Neural progenitor cell (in vitro differentiated cells): ENCODE results near the gene GMPPB. TPM values are rescaled to one million over a fixed set of nuclear protein-coding genes. Genes with fewer than 3 reads are reported as not detected.

Source experiments
- DNase-seq: peaks from one replicate; pipeline ENCODE4 v3.0.0-alpha.2; 2016; ENCODE audit warnings: low spot score
- H2AFZ ChIP-seq: fragments of 200-600 bp; sonication (generic); replicated peaks from 2 replicates; pipeline ENCODE4 v1.6.1; 2016; ENCODE audit warnings: antibody characterized with exemption
- H3F3A ChIP-seq: fragments of 200-600 bp; sonication (generic); 2 replicates; pipeline ENCODE4 v1.6.1; 2016; ENCODE audit warnings: antibody characterized with exemption, low read depth
- H3K27ac ChIP-seq: fragments of 200-600 bp; sonication (generic); 2 replicates; pipeline ENCODE4 v1.5.1; 2016; ENCODE audit warnings: mild to moderate bottlenecking
- H3K27me3 ChIP-seq: fragments of 200-600 bp; sonication (generic); 2 replicates; pipeline ENCODE4 v1.6.1; 2016; ENCODE audit warnings: mild to moderate bottlenecking, moderate library complexity
- H3K36me3 ChIP-seq: fragments of 200-600 bp; sonication (generic); 2 replicates; pipeline ENCODE4 v1.5.1; 2016
- H3K4me1 ChIP-seq: fragments of 200-600 bp; sonication (generic); 2 replicates; pipeline ENCODE4 v1.6.1; 2016; ENCODE audit warnings: mixed run types
- H3K4me2 ChIP-seq: fragments of 200-600 bp; sonication (generic); 2 replicates; pipeline ENCODE4 v1.6.1; 2016
- H3K4me3 ChIP-seq: fragments of 200-600 bp; sonication (generic); 2 replicates; pipeline ENCODE4 v1.5.1; 2016
- H3K79me2 ChIP-seq: fragments of 200-600 bp; sonication (generic); 2 replicates; pipeline ENCODE4 v1.6.1; 2016; ENCODE audit warnings: low read depth
- H3K9ac ChIP-seq: fragments of 200-600 bp; sonication (generic); 2 replicates; pipeline ENCODE4 v1.6.1; 2016
- H3K9me3 ChIP-seq: fragments of 200-600 bp; sonication (generic); 2 replicates; pipeline ENCODE4 v1.5.1; 2016; ENCODE audit warnings: low read depth
- H4K20me1 ChIP-seq: fragments of 200-600 bp; sonication (generic); 2 replicates; pipeline ENCODE4 v1.6.1; 2016; ENCODE audit warnings: low read depth
- H3K27ac Mint-ChIP-seq: 3 replicates; pipeline ENCODE4 v1.8.0; 2021; ENCODE audit warnings: mixed read lengths
- H3K27me3 Mint-ChIP-seq: 2 replicates; pipeline ENCODE4 v1.8.0; 2022; ENCODE audit warnings: low read depth, mild to moderate bottlenecking, inconsistent platforms, moderate library complexity, mixed read lengths; ENCODE audit not compliant: insufficient read depth
- H3K36me3 Mint-ChIP-seq: 3 replicates; pipeline ENCODE4 v1.8.0; 2021; ENCODE audit warnings: mixed read lengths
- H3K4me1 Mint-ChIP-seq: 3 replicates; pipeline ENCODE4 v1.8.0; 2021; ENCODE audit warnings: mixed read lengths
- H3K4me3 Mint-ChIP-seq: 3 replicates; pipeline ENCODE4 v1.8.0; 2021; ENCODE audit warnings: mild to moderate bottlenecking, moderate library complexity, mixed read lengths
- H3K9me3 Mint-ChIP-seq: 3 replicates; pipeline ENCODE4 v1.8.0; 2020; ENCODE audit warnings: mixed read lengths
- EZH2 ChIP-seq: fragments of 200-600 bp; sonication (generic); IDR thresholded peaks from 2 replicates; pipeline ENCODE4 v1.6.1; 2017; ENCODE audit warnings: antibody characterized with exemption, mild to moderate bottlenecking, moderate library complexity
- EZH2phosphoT487 ChIP-seq: fragments of 200-600 bp; sonication (generic); IDR thresholded peaks from 2 replicates; pipeline ENCODE4 v1.6.1; 2017; ENCODE audit warnings: antibody characterized with exemption
- total RNA-seq: library from RNA; depleted of rRNA; stranded (reverse); fragments of >200 nt; gene quantifications from 2 replicates; pipeline ENCODE4 v1.2.3, GENCODE V29; 2015; ENCODE audit warnings: low replicate concordance
- TF ChIP-seq, protein P1 (sequence below): fragments of 200-600 bp; sonication (generic); IDR thresholded peaks from 2 replicates; pipeline ENCODE4 v1.5.1; 2017; ENCODE audit warnings: antibody characterized with exemption, mild to moderate bottlenecking

Gene GMPPB
- total RNA-seq, 1 donor from 2014 or later: 10.6 TPM

- Histone ChIP-seq H3F3A (no peaks in the 10 kb centered on the region), H3K27me3 (no peaks in the 10 kb centered on the region), H4K20me1 (no peaks in the 10 kb centered on the region), H3K9ac (no peak overlapping the region), H3K4me3 (no peak overlapping the region), H3K4me1 (no peaks in the 10 kb centered on the region), H3K4me2 (no peak overlapping the region), H3K36me3 (no peaks in the 10 kb centered on the region), H3K79me2 (no peaks in the 10 kb centered on the region), H3K27ac (no peak overlapping the region), H3K9me3 (no peaks in the 10 kb centered on the region), H2AFZ (no peak overlapping the region)
- Mint-ChIP-seq H3K27ac (no peak overlapping the region), H3K27me3 (peaks cover 2% of the 10 kb centered on the region), H3K9me3 (no peaks in the 10 kb centered on the region), H3K4me3 (no peak overlapping the region), H3K36me3 (peaks cover 2% of the 10 kb centered on the region), H3K4me1 (no peaks in the 10 kb centered on the region)
- TF ChIP-seq, protein P1, sequence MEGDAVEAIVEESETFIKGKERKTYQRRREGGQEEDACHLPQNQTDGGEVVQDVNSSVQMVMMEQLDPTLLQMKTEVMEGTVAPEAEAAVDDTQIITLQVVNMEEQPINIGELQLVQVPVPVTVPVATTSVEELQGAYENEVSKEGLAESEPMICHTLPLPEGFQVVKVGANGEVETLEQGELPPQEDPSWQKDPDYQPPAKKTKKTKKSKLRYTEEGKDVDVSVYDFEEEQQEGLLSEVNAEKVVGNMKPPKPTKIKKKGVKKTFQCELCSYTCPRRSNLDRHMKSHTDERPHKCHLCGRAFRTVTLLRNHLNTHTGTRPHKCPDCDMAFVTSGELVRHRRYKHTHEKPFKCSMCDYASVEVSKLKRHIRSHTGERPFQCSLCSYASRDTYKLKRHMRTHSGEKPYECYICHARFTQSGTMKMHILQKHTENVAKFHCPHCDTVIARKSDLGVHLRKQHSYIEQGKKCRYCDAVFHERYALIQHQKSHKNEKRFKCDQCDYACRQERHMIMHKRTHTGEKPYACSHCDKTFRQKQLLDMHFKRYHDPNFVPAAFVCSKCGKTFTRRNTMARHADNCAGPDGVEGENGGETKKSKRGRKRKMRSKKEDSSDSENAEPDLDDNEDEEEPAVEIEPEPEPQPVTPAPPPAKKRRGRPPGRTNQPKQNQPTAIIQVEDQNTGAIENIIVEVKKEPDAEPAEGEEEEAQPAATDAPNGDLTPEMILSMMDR: no peak
- TF ChIP-seq EZH2: no peak
- TF ChIP-seq EZH2phosphoT487: no peak
- DNase-seq: no peak
These were observed 18.3 kb downstream of the GMPPB start for GRCh38 chr3:49705390-49705960.

- Mint-ChIP-seq H3K9me3 (no peaks in the 10 kb centered on the region), H3K4me1 (no peaks in the 10 kb centered on the region), H3K36me3 (peaks cover 2% of the 10 kb centered on the region), H3K27ac (no peak overlapping the region), H3K4me3 (no peak overlapping the region), H3K27me3 (peaks cover 2% of the 10 kb centered on the region)
- Histone ChIP-seq H3K27ac (no peak overlapping the region), H3K27me3 (no peaks in the 10 kb centered on the region), H3K4me2 (no peak overlapping the region), H3K79me2 (no peaks in the 10 kb centered on the region), H3K9ac (no peak overlapping the region), H3K4me3 (no peak overlapping the region), H3K9me3 (no peaks in the 10 kb centered on the region), H2AFZ (no peak overlapping the region), H4K20me1 (no peaks in the 10 kb centered on the region), H3F3A (no peaks in the 10 kb centered on the region), H3K4me1 (no peaks in the 10 kb centered on the region), H3K36me3 (no peaks in the 10 kb centered on the region)
- no peak for TF ChIP-seq EZH2phosphoT487
- TF ChIP-seq EZH2: no peak
- TF ChIP-seq, protein P1: no peak
- no peak for DNase-seq
These were observed 19.1 kb downstream of the GMPPB start for GRCh38 chr3:49704629-49705028.

- no peaks in the 10 kb centered on the region for H4K20me1 ChIP-seq
- Mint-ChIP-seq H3K9me3 (no peaks in the 10 kb centered on the region), H3K4me1 (no peaks in the 10 kb centered on the region), H3K27me3 (peaks cover 2% of the 10 kb centered on the region), H3K36me3 (peaks cover 2% of the 10 kb centered on the region), H3K4me3 (no peak overlapping the region), H3K27ac (no peak overlapping the region)
- no peak overlapping the region for H3K4me3 ChIP-seq
- H3K27ac ChIP-seq: no peak overlapping the region
- H3K4me2 ChIP-seq: no peak overlapping the region
- no peak overlapping the region for H2AFZ ChIP-seq
- H3K79me2 ChIP-seq: no peaks in the 10 kb centered on the region
- no peaks in the 10 kb centered on the region for H3K36me3 ChIP-seq
- H3K9me3 ChIP-seq: no peaks in the 10 kb centered on the region
- no peak for DNase-seq
- TF ChIP-seq EZH2: no peak
- TF ChIP-seq, protein P1: no peak
- TF ChIP-seq EZH2phosphoT487: no peak
- no peaks in the 10 kb centered on the region for H3F3A ChIP-seq
- H3K4me1 ChIP-seq: no peaks in the 10 kb centered on the region
- no peaks in the 10 kb centered on the region for H3K27me3 ChIP-seq
- H3K9ac ChIP-seq: no peak overlapping the region
These were observed 19.8 kb downstream of the GMPPB start for GRCh38 chr3:49703956-49704355.
